Activated CD8-positive, alpha-beta T cell treated with anti-CD3 and anti-CD28 coated beads for 36 hours (primary cell): ENCODE measurements around the gene FLOT1. TPM values are rescaled to one million over a fixed set of nuclear protein-coding genes. Genes with fewer than 3 reads are reported as not detected.
A peak's percentile ranks its signal among the peaks of the same experiment; 100 is the strongest.

Source experiments
- ATAC-seq: fragments of 200-7000 bp; cut with Tn5 transposase; one replicate; pipeline ENCODE4 v1.10.0; 2021; ENCODE audit warnings: mild to moderate bottlenecking, moderate library complexity
- CTCF ChIA-PET: fragments of 350-600 bp; sonication (Branson Sonifier 250); formaldehyde crosslinking; loops from one replicate; lab custom pipeline; 2021; ENCODE audit warnings: antibody characterized with exemption; lab: Charles Lee
- POLR2A ChIA-PET: fragments of 350-600 bp; sonication (Branson Sonifier 250); formaldehyde crosslinking; loops from one replicate; lab custom pipeline; 2021; ENCODE audit warnings: antibody characterized with exemption; lab: Charles Lee
- DNase-seq: peaks from one replicate; pipeline ENCODE4 v3.0.0-alpha.2; 2020
- H3K27ac Mint-ChIP-seq: one replicate; pipeline ENCODE4 v1.8.0; 2021; ENCODE audit warnings: mild to moderate bottlenecking, mixed read lengths
- H3K27me3 Mint-ChIP-seq: one replicate; pipeline ENCODE4 v1.8.0; 2021; ENCODE audit warnings: mixed read lengths
- H3K36me3 Mint-ChIP-seq: one replicate; pipeline ENCODE4 v1.8.0; 2021; ENCODE audit warnings: low read depth, mixed read lengths
- H3K4me1 Mint-ChIP-seq: one replicate; pipeline ENCODE4 v1.8.0; 2021; ENCODE audit warnings: low read depth, mixed read lengths
- H3K4me3 Mint-ChIP-seq: one replicate; pipeline ENCODE4 v1.8.0; 2021; ENCODE audit warnings: mild to moderate bottlenecking, moderate library complexity, mixed read lengths
- H3K9me3 Mint-ChIP-seq: one replicate; pipeline ENCODE4 v1.8.0; 2021; ENCODE audit warnings: mixed read lengths
- CTCF ChIP-seq: fragments of 200-600 bp; IDR thresholded peaks from one replicate; pipeline ENCODE4 v1.8.0; 2022; ENCODE audit warnings: antibody characterized with exemption, mild to moderate bottlenecking
- intact Hi-C: fragments of 100-400 bp; cut with micrococcal nuclease; formaldehyde crosslinking; loops from one replicate; pipeline ENCODE4 v1.10.0; 2022
- total RNA-seq, 2 experiments: library from RNA; stranded (reverse); gene quantifications; one replicate each; pipeline ENCODE4 v1.2.3, GENCODE V29; 2021

FLOT1 gene
- total RNA-seq, 2 experiments from 2014 or later, result 135 TPM

GRCh38 chr6:30779850-30780641 lies 37.6 kb upstream of the FLOT1 start:
- intact Hi-C loops, result no loop called here
- CTCF ChIA-PET, result interaction anchor here (0.9 kb wide), 1 partner anchor 29 kb away, joined by 3 read pairs; no protein-coding TSS in a partner anchor
- H3K27ac Mint-ChIP-seq, result peak overlapping the region; percentile 62
- H3K9me3 Mint-ChIP-seq, result peaks cover 2% of the 10 kb centered on the region
- ATAC-seq (no peak), DNase-seq (no peak)
- no peak for TF ChIP-seq CTCF
- H3K27me3 Mint-ChIP-seq, result no peaks in the 10 kb centered on the region
- no peak overlapping the region for H3K4me3 Mint-ChIP-seq
- no peaks in the 10 kb centered on the region for H3K36me3 Mint-ChIP-seq
- POLR2A ChIA-PET, result interaction anchor here (1.3 to 12.9 kb wide), 4 partner anchors 10 to 35 kb away, joined by 5 to 162 read pairs (median 8); partner anchors contain the start of gene IER3
- peaks cover 61% of the 10 kb centered on the region for H3K4me1 Mint-ChIP-seq

GRCh38 chr6:30778001-30778635 lies 35.6 kb upstream of the FLOT1 start:
- TF ChIP-seq CTCF, result no peak
- no peak for ATAC-seq
- H3K4me1 Mint-ChIP-seq, result peaks cover 66% of the 10 kb centered on the region
- H3K27ac Mint-ChIP-seq, result peak overlapping the region; percentile 71
- no peak overlapping the region for H3K4me3 Mint-ChIP-seq
- H3K9me3 Mint-ChIP-seq, result peaks cover 1% of the 10 kb centered on the region
- ChIA-PET CTCF (interaction anchor here (1.0 kb wide), 1 partner anchor 136 kb away, joined by 3 read pairs; the partner anchor contains the start of gene VARS2), POLR2A (interaction anchor here (1.5 kb wide), 1 partner anchor 35 kb away, joined by 5 read pairs; no protein-coding TSS in a partner anchor)
- intact Hi-C loops, result no loop called here
- no peaks in the 10 kb centered on the region for H3K36me3 Mint-ChIP-seq
- DNase-seq, result no peak
- no peaks in the 10 kb centered on the region for H3K27me3 Mint-ChIP-seq

GRCh38 chr6:30777155-30777485 lies 34.6 kb upstream of the FLOT1 start:
- no peak for TF ChIP-seq CTCF
- Mint-ChIP-seq H3K4me3 (no peak overlapping the region), H3K27ac (peak overlapping the region; percentile 49), H3K4me1 (peaks cover 69% of the 10 kb centered on the region), H3K36me3 (peaks cover 9% of the 10 kb centered on the region), H3K9me3 (peaks cover 3% of the 10 kb centered on the region), H3K27me3 (no peaks in the 10 kb centered on the region)
- intact Hi-C loops, result no loop called here
- POLR2A ChIA-PET, result interaction anchor here (1.2 to 1.9 kb wide), 6 partner anchors 9 to 42 kb away, joined by 3 to 12 read pairs (median 3); partner anchors contain the start of gene IER3
- ATAC-seq (no peak), DNase-seq (no peak)
- CTCF ChIA-PET, result interaction anchor here (0.9 to 1.1 kb wide), 3 partner anchors 11 to 45 kb away, joined by 3 read pairs; no protein-coding TSS in a partner anchor

GRCh38 chr6:30776390-30777154 lies 34.1 kb upstream of the FLOT1 start:
- peaks cover 12% of the 10 kb centered on the region for H3K36me3 Mint-ChIP-seq
- no peak overlapping the region for H3K4me3 Mint-ChIP-seq
- ChIA-PET POLR2A (interaction anchor here (1.2 to 1.9 kb wide), 6 partner anchors 9 to 43 kb away, joined by 3 to 12 read pairs (median 3); partner anchors contain the start of gene IER3), CTCF (interaction anchor here (0.7 to 1.1 kb wide), 5 partner anchors 10 to 51 kb away, joined by 3 read pairs; no protein-coding TSS in a partner anchor)
- no peak for DNase-seq
- H3K27me3 Mint-ChIP-seq, result no peaks in the 10 kb centered on the region
- TF ChIP-seq CTCF, result no peak
- peak overlapping the region; percentile 49 for H3K27ac Mint-ChIP-seq
- ATAC-seq, result no peak
- peaks cover 3% of the 10 kb centered on the region for H3K9me3 Mint-ChIP-seq
- H3K4me1 Mint-ChIP-seq, result peaks cover 67% of the 10 kb centered on the region
- intact Hi-C loops, result no loop called here
